K562 (cell line): ENCODE data around the gene TMEM41A. TPM values are rescaled to one million over a fixed set of nuclear protein-coding genes. Genes with fewer than 3 reads are reported as not detected.
A peak's percentile ranks its signal among the peaks of the same experiment; 100 is the strongest.

Experiments
- ATAC-seq: fragments of 200-7000 bp; cut with Tn5 transposase; 3 replicates; pipeline ENCODE4 v1.9.1; 2020; ENCODE audit warnings: moderate library complexity
- BruUV-seq: library from RNA; stranded (reverse); fragments of 400-500 nt; replicated peaks from 2 replicates; lab custom pipeline; 2021; lab: Mats Ljungman, UMichigan
- CTCF ChIA-PET: fragments of 300-600 bp; formaldehyde crosslinking; extraction: SDS; loops from one replicate; lab custom pipeline; 2021; ENCODE audit warnings: low intra/inter-chr PET ratio; lab: Yijun Ruan, JAX
- POLR2A ChIA-PET: fragments of 300-600, 350-650 bp; sonication (Branson Sonifier 250); formaldehyde crosslinking; extraction: SDS; loops from one replicate; lab custom pipeline; 2021; ENCODE audit warnings: antibody characterized with exemption, inconsistent platforms; lab: Yijun Ruan, JAX
- DNase-seq, 4 experiments: peaks; one replicate each; pipeline versions ENCODE4 v3.0.0 to v3.0.0-alpha.2; 2011 to 2018; ENCODE audit warnings: low spot score in 3 of 4, mixed read lengths in 3 of 4; ENCODE audit errors: extremely low read depth in 1 of 4
- FAIRE-seq: peaks from 2 replicates; lab custom pipeline; 2011; peaks lifted over from hg19 to GRCh38; lab: Jason Lieb, UNC
- H2AFZ ChIP-seq: 2 replicates; pipeline ENCODE4 v1.6.0; 2011; ENCODE audit warnings: low read depth, low read length, control low read depth, inconsistent platforms
- H3K27ac ChIP-seq: fragments of 200-600 bp; 3 replicates; pipeline ENCODE4 v1.8.0; 2011; ENCODE audit warnings: low read depth, mild to moderate bottlenecking, control low read depth, inconsistent platforms, low read length, moderate library complexity, mixed read lengths; ENCODE audit errors: extremely low read depth
- H3K27me3 ChIP-seq, 2 experiments: fragments of 300-600 bp in 1 of 2; 2 replicates in 1 of 2; 3 replicates in 1 of 2; pipeline versions ENCODE4 v1.6.0 to v1.8.0; 2011; ENCODE audit warnings: inconsistent platforms in 2 of 2, low read length in 2 of 2, mild to moderate bottlenecking in 1 of 2, mixed read lengths in 1 of 2, moderate library complexity in 1 of 2; ENCODE audit not compliant: control insufficient read depth in 2 of 2, insufficient read depth in 2 of 2
- H3K36me3 ChIP-seq: fragments of 300-600 bp; 3 replicates; pipeline ENCODE4 v1.8.0; 2011; ENCODE audit warnings: mild to moderate bottlenecking, low read length, inconsistent platforms; ENCODE audit not compliant: control insufficient read depth, insufficient read depth
- H3K4me1 ChIP-seq, 2 experiments: fragments of 200-600 bp in 1 of 2; replicated peaks in 1 of 2; 2 replicates in 1 of 2; 3 replicates in 1 of 2; pipeline versions ENCODE4 v1.5.1 to v1.8.0; 2011; ENCODE audit warnings: inconsistent platforms in 2 of 2, low read length in 2 of 2, mild to moderate bottlenecking in 1 of 2, mixed read lengths in 1 of 2, moderate library complexity in 1 of 2; ENCODE audit not compliant: control insufficient read depth in 2 of 2, insufficient read depth in 2 of 2
- H3K4me2 ChIP-seq: 2 replicates; pipeline ENCODE4 v1.6.1; 2011; ENCODE audit warnings: low read length, control low read depth, inconsistent platforms, mixed read lengths; ENCODE audit not compliant: insufficient read depth
- H3K4me3 ChIP-seq: fragments of 200-600 bp; sonication (generic), shearing (Covaris generic); 2 replicates; pipeline ENCODE4 v1.5.1; 2016; ENCODE audit warnings: control low read depth, inconsistent platforms
- H3K79me2 ChIP-seq: fragments of 200-600 bp; 3 replicates; pipeline ENCODE4 v1.8.0; 2011; ENCODE audit warnings: low read length, inconsistent platforms; ENCODE audit not compliant: control insufficient read depth, insufficient read depth
- H3K9ac ChIP-seq, 2 experiments: 2 replicates each; pipeline versions ENCODE4 v1.6.0 to v1.6.1; 2011; ENCODE audit warnings: low read depth in 2 of 2, low read length in 2 of 2, control low read depth in 1 of 2, inconsistent platforms in 1 of 2, mild to moderate bottlenecking in 1 of 2, mixed read lengths in 1 of 2; ENCODE audit not compliant: insufficient read depth in 1 of 2
- H3K9me1 ChIP-seq: one replicate; pipeline ENCODE4 v1.6.0; 2011; ENCODE audit warnings: inconsistent platforms, mild to moderate bottlenecking, low read length, moderate library complexity; ENCODE audit not compliant: control insufficient read depth, insufficient read depth
- H3K9me3 ChIP-seq: replicated peaks from 2 replicates; pipeline ENCODE4 v1.5.1; 2011; ENCODE audit warnings: low read depth, low read length, inconsistent platforms; ENCODE audit not compliant: control insufficient read depth, insufficient read depth
- H4K20me1 ChIP-seq: replicated peaks from 2 replicates; pipeline ENCODE4 v1.6.1; 2011; ENCODE audit warnings: low read length, inconsistent platforms, mixed read lengths; ENCODE audit not compliant: control insufficient read depth, insufficient read depth
- ASH1L ChIP-seq: fragments of 450-650 bp; IDR thresholded peaks from 2 replicates; pipeline ENCODE4 v1.6.1; 2018; ENCODE audit warnings: borderline replicate concordance, mild to moderate bottlenecking, low read depth; ENCODE audit not compliant: partially characterized antibody
- HMGN3 ChIP-seq: IDR thresholded peaks from 2 replicates; pipeline ENCODE4 v1.6.1; 2011; ENCODE audit warnings: borderline replicate concordance, low read depth, mild to moderate bottlenecking, mixed read lengths, low read length; ENCODE audit not compliant: insufficient read length; ENCODE audit errors: extremely low read depth
- MGA ChIP-seq: fragments of 450-650 bp; IDR thresholded peaks from 2 replicates; pipeline ENCODE4 v1.6.1; 2016; ENCODE audit warnings: mild to moderate bottlenecking, moderate library complexity
- MNT ChIP-seq, 2 experiments: fragments of 450-650 bp; conservative IDR thresholded peaks; 2 replicates each; pipeline ENCODE4 v1.6.1; 2017; ENCODE audit warnings: mild to moderate bottlenecking in 2 of 2, moderate library complexity in 2 of 2
- STAT5A ChIP-seq: IDR thresholded peaks from 2 replicates; pipeline ENCODE4 v1.6.1; 2012; ENCODE audit warnings: low read length, inconsistent platforms, borderline replicate concordance
- TCF3 ChIP-seq: sonication (generic); formaldehyde crosslinking; IDR thresholded peaks from 2 replicates; pipeline ENCODE4 v1.4.0; 2020; ENCODE audit warnings: mild to moderate bottlenecking, missing genetic modification reagents
- WGBS: fragments of 100-300 bp; shearing (Covaris generic); methylation state at CpG from one replicate; pipeline ENCODE4 v1.1.6; 2016; ENCODE audit warnings: low coverage, mixed read lengths; ENCODE audit not compliant: insufficient coverage; ENCODE audit errors: missing lambda C conversion rate; 5-methylcytosine and 5-hydroxymethylcytosine counted together
- in situ Hi-C: fragments of 300-500 bp; cut with MboI; formaldehyde crosslinking; loops from 4 replicates; pipeline ENCODE4 v1.15.0; 2018; ENCODE audit warnings: inconsistent platforms, mixed read lengths
- intact Hi-C: fragments of 100-400 bp; cut with micrococcal nuclease; formaldehyde crosslinking; loops from 2 replicates; pipeline ENCODE4 v1.14.2; 2022
- polyA plus RNA-seq, 8 experiments: library from polyadenylated mRNA; depleted of rRNA in 4 of 8; stranded (reverse) in 5 of 8; unstranded in 3 of 8; fragments of >200 nt; fragmentation: Nextera tagmentation in 2 of 8; fragmentation: Illumina TruSeq in 1 of 8; extraction: Ambion mirVana in 2 of 8; extraction: Trizol in 1 of 8; gene quantifications; 2 replicates each; pipeline versions ENCODE4 v1.2.1 to v1.2.3, GENCODE V29; 2011 to 2014; ENCODE audit warnings: inconsistent platforms in 1 of 8, missing spikeins in 1 of 8
- total RNA-seq, 7 experiments: library from RNA; depleted of rRNA in 6 of 7; stranded (reverse); fragments of >200 nt in 6 of 7; fragmentation: Illumina TruSeq in 2 of 7; extraction: Trizol in 2 of 7; gene quantifications; 2 replicates each; pipeline versions ENCODE4 v1.2.1 to v1.2.3, GENCODE V29; 2011 to 2021; ENCODE audit warnings: low replicate concordance in 1 of 7

The TMEM41A gene
- total and polyA plus RNA-seq, 9 of the 15 experiments (the other 6 are each of a cell fraction or from before 2014, with no cell fraction given): 22.5 to 65.9 (median 31.5) TPM

- no peaks in the 10 kb centered on the region for H3K36me3 ChIP-seq
- H3K79me2 ChIP-seq: no peaks in the 10 kb centered on the region
- DNase-seq (peak in 2 of 4 experiments; percentile 24 to 47), FAIRE-seq (no peak), ATAC-seq (peak; percentile 47)
- peaks cover 15 to 18% of the 10 kb centered on the region in 2 experiments for H3K4me1 ChIP-seq
- 18% methylated on average over 6 of the region's 6 CpGs for WGBS
- POLR2A ChIA-PET: interaction anchor here (0.6 to 1.6 kb wide), 3 partner anchors 9 to 20 kb away, joined by 3 to 7 read pairs (median 3); partner anchors contain the start of gene TMEM41A
- in situ Hi-C loops (no loop called here), intact Hi-C loops (no loop called here)
- H3K27me3 ChIP-seq: no peaks in the 10 kb centered on the region
- CTCF ChIA-PET: no interaction called here
- no peak overlapping the region for H3K4me2 ChIP-seq
- no peak overlapping the region for H3K27ac ChIP-seq
- no TSS peak for BruUV-seq
- H3K9me3 ChIP-seq: no peaks in the 10 kb centered on the region
- H3K9ac ChIP-seq: no peak overlapping the region
- no peaks in the 10 kb centered on the region for H4K20me1 ChIP-seq
- H3K9me1 ChIP-seq: no peaks in the 10 kb centered on the region
- H2AFZ ChIP-seq: peak overlapping the region; percentile 81
- no peak overlapping the region for H3K4me3 ChIP-seq
- TF ChIP-seq MGA (peak; percentile 50; the same call in 1 of the 2 replicates), ASH1L (no peak), HMGN3 (no peak), STAT5A (no peak), TCF3 (CRISPR knock-in tag) (peak; percentile 51; the same call in 1 of the 2 replicates), MNT (conservative IDR thresholded peaks at IDR 0.05) (peak in 1 of 2 experiments; percentile 50; a peak in 3 of 4 replicates)
Observed at GRCh38 chr3:185507883-185508282, 9.0 kb upstream of the TMEM41A start.
